NCI-H1048 (cell line): Measurements from ENCODE around the gene PRUNE1.

ENCODE experiments used
- DNase-seq: peaks from one replicate; lab custom pipeline; 2025; lab: John Stamatoyannopoulos, UW

PRUNE1 gene

GRCh38 chr1:151050051-151050688 is 41.9 kb downstream of the PRUNE1 start:
- DNase-seq, result no peak

DNA sequence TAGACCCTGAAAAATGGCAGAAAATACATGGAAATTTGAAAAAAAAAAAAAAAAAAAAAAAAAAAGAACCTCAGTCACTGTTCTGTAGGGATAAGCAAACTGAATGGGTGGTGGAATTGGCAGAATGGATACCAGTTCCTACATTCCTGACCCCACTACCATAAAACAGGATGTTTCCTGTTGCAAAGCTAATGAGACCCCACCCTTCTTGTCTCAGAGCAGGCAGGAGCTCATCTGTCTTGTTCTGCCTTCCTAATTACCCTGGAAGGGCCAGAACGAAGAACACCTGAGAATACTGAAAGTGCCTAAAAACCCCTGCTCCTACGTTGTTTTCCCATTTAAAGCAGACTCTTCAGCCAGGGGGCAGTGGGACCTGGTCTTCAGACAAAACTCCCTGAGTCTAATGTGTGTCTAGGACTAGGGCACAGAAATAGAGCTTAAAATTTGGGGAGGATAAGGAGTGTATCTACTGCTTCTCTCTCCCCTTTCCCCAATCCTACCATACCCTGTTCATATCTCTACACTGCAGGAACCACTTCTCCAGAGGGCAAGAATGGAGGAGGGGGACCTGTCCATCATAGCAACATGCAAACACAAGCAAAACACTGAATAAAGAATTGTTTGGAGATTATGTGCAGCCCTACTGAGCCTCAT is 43.2 kb downstream of the PRUNE1 start:
- no peak for DNase-seq

GRCh38 chr1:151054971-151055547 is 46.8 kb downstream of the PRUNE1 start:
- DNase-seq, result no peak

DNA sequence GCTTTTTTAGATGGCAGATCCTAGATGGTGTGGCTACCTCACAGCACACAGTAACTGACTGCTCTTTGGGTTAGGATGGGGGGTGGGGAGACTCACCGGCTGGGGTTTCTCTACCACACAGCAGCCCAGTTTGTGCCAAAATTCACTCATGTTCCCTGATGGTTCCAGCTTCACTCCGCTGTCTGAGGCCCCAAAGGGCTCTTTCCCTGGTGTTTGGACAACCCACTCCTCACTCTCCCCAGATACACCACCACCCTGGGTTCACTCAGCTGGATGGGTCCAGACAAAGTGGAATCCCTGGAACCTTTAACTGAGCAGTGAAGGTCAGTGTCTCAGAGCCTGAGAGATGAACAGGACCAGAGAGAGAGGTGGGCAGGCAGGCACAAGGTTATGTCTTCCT is 47.3 kb downstream of the PRUNE1 start:
- no peak for DNase-seq

DNA sequence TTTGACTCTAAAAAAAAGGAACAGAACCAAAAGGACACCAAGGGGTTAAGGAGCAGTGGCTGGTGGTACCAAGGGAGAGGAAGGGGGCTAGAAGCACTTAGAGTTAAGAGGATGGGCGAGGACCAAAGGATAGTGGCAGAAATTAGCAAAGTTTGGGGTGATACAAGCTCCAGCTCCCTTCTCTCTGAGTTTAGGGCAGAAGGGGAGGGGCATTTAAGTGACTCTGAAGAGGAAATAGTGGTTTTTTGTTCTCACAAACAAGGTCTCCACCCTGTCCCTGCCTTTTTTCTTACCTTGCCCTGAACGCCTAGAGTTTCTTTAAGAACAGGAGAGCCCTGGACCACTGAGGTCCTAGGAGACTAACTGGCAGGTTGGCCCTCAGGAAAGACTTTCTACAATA is 47.9 kb downstream of the PRUNE1 start:
- DNase-seq, result no peak

- DNase-seq, result peak; percentile 59
Observed at GRCh38 chr1:151058692-151059091, 50.4 kb downstream of the PRUNE1 start.

DNA sequence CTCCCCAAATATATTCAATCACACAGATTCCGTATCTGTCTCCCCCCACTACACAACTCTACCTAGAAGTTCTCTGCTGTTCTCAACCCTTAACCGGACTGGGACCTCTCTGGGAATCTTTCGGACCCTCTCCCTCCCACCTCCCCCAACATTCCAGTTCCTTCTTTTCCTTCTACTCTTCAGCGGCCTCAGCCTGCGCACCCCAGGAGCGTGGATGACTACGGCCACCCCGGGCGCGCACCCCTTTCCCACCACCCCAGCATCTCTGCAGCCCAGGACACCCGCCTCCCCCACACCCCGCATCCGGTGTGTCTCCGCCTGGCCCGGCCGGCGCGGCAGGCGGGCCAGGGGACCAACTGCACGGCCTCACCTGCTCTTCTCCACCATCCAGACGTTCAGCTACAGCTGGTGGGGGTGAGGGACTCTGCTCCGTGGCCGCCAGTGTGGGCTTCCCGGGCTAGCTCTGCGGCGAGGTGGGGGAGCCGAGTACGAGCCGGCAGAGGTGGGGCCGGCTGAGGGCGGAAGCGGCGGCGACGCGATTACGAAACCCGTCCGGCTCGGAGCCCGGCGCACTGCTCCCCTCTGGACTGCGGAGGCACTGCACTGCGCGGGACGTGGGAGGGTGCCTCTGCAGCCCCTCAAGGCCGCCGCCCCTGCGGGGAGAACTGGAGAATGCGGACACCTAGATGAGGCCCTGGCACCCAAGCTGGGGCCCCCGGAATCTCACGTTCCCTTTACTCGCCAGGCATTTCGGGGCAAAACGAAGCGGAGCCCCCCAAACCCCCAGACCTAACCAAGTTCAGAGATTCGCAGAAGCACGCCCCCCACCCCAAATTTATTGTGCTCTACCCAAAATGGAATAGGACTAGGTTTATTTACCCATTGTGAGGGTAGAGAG is 51.1 kb downstream of the PRUNE1 start, which contains the start of gene CDC42SE1:
TSS of gene CDC42SE1 (minus strand) at position 514 of the 898 bp plus-strand sequence. CDS start 3,892 bp downstream, outside the sequence.
- DNase-seq, result peak; percentile 69

- no peak for DNase-seq
Observed at GRCh38 chr1:151060007-151060656, 51.9 kb downstream of the PRUNE1 start, which contains the start of gene MLLT11. Gene MLLT11, plus strand, starts transcription at chr1:151060397. Its CDS starts 6,828 bp downstream, at chr1:151067225.

GRCh38 chr1:151060657-151061421 is 52.6 kb downstream of the PRUNE1 start:
- DNase-seq, result no peak

GRCh38 chr1:151061704-151062103 is 53.5 kb downstream of the PRUNE1 start:
- no peak for DNase-seq

DNA sequence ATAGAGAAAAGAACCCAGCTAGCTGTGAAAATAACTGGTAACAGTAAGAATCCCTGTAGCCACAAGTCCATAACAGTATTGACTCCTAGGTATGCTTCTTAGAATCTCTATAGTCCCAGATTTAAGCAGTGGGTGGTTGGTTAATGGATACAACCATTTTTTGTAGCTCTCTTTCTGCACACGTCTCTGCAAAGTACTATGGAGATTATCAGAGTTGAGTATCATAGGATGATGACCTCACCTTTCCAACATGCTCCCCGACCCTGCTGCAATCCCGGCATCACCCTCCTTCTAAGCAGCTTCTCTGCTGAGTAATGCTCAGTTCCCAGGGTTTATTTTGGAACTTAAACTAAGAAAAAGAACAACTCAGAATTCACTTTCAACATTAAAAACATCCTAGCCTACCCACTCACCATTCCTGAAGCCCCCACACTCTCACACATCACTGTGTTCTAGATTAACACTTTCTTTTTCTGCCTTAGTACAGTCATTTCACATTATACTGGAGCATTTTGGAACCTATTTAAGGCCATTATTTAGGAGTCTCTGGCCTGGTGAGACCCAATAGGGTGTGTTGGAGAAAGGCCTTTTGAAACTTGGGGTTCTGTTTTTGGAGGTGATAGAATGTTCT is 54.6 kb downstream of the PRUNE1 start:
- DNase-seq, result no peak

GRCh38 chr1:151065089-151065645 is 56.9 kb downstream of the PRUNE1 start:
- no peak for DNase-seq

GRCh38 chr1:151067185-151067584 is 58.9 kb downstream of the PRUNE1 start:
- no peak for DNase-seq

DNA sequence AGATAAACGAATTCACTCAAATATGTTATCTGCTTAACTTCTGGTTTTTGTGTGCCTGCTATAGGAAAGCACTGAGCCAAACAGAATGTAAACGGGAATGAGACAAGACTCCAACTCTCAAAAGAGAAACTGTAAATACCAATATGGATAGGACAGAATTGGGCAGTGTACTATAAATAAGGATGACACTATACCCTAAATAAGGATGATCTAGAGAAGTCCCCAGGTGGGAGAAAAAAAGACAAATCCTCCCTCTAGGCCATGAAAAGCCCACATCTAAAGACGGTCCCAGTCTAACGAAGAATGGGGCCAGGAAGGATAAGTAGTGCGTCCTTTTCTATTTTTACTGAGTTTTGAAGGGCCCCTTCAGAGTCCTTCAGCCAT is 60.8 kb downstream of the PRUNE1 start:
- no peak for DNase-seq

- peak; percentile 72 for DNase-seq
Observed at GRCh38 chr1:151070474-151071276, 62.4 kb downstream of the PRUNE1 start, which contains the start of gene GABPB2. Gene GABPB2, plus strand, starts transcription at chr1:151070761. Its CDS starts 17,429 bp downstream, at chr1:151088190.

GRCh38 chr1:151072224-151072623 is 64.0 kb downstream of the PRUNE1 start:
- no peak for DNase-seq
